ENCODE results near the gene UBE2R2.

The UBE2R2 gene

GRCh38 chr9:33884856-33885701, 68.1 kb downstream of the UBE2R2 start:
- DNase-seq (ENCODE audit: low read depth), result no peak

GRCh38 chr9:33885948-33886347, 69.0 kb downstream of the UBE2R2 start:
- no peak for DNase-seq (ENCODE audit: low read depth)

- no peak for DNase-seq (ENCODE audit: low read depth)
These were observed 76.9 kb downstream of the UBE2R2 start for GRCh38 chr9:33893861-33894260.

GRCh38 chr9:33894316-33894715, 77.4 kb downstream of the UBE2R2 start:
- no peak for DNase-seq (ENCODE audit: low read depth)

GRCh38 chr9:33903157-33903780, 86.3 kb downstream of the UBE2R2 start:
- DNase-seq (ENCODE audit: low read depth), result no peak

GRCh38 chr9:33905137-33905536, 88.2 kb downstream of the UBE2R2 start:
- DNase-seq (ENCODE audit: low read depth), result no peak

- no peak for DNase-seq (ENCODE audit: low read depth)
These were observed 89.8 kb downstream of the UBE2R2 start for GRCh38 chr9:33906769-33907168.

- DNase-seq (ENCODE audit: low read depth), result no peak
These were observed 90.4 kb downstream of the UBE2R2 start for GRCh38 chr9:33907347-33907746.

GRCh38 chr9:33908114-33908513, 91.2 kb downstream of the UBE2R2 start:
- DNase-seq (ENCODE audit: low read depth), result no peak

GRCh38 chr9:33908749-33909148, 91.8 kb downstream of the UBE2R2 start:
- DNase-seq (ENCODE audit: low read depth), result no peak

GRCh38 chr9:33913541-33913940, 96.6 kb downstream of the UBE2R2 start:
- DNase-seq (ENCODE audit: low read depth), result no peak

- no peak for DNase-seq (ENCODE audit: low read depth)
These were observed 98.1 kb downstream of the UBE2R2 start for GRCh38 chr9:33914887-33915628.

GRCh38 chr9:33917036-33917435, 100.1 kb downstream of the UBE2R2 start:
- DNase-seq (ENCODE audit: low read depth), result no peak

GRCh38 chr9:33919276-33919897, 102.4 kb downstream of the UBE2R2 start:
- no peak for DNase-seq (ENCODE audit: low read depth)

GRCh38 chr9:33921967-33922895, 105.3 kb downstream of the UBE2R2 start:
- DNase-seq (ENCODE audit: low read depth), result peak; percentile 18

GRCh38 chr9:33923079-33923478, 106.1 kb downstream of the UBE2R2 start:
- DNase-seq (ENCODE audit: low read depth), result no peak

- no peak for DNase-seq (ENCODE audit: low read depth)
These were observed 107.2 kb downstream of the UBE2R2 start for GRCh38 chr9:33923998-33924701.

GRCh38 chr9:33924978-33925797, 108.2 kb downstream of the UBE2R2 start:
- DNase-seq (ENCODE audit: low read depth), result no peak

GRCh38 chr9:33926746-33927485, 110.0 kb downstream of the UBE2R2 start:
- DNase-seq (ENCODE audit: low read depth), result no peak
